SK-N-SH (cell line): ENCODE data around the gene SPINK4. TPM values are rescaled to one million over a fixed set of nuclear protein-coding genes. Genes with fewer than 3 reads are reported as not detected.

Experiments
- CTCF ChIA-PET: fragments of 300-600, 350-600 bp; formaldehyde crosslinking; extraction: SDS; loops from one replicate; lab custom pipeline; 2021; lab: Yijun Ruan, JAX
- POLR2A ChIA-PET: fragments of 350-600 bp; sonication (Branson Sonifier 250); formaldehyde crosslinking; extraction: SDS; loops from one replicate; lab custom pipeline; 2020; ENCODE audit warnings: antibody characterized with exemption, inconsistent platforms; lab: Yijun Ruan, JAX
- DNase-seq: peaks from one replicate; pipeline ENCODE4 v3.0.0; 2012
- H2AFZ ChIP-seq: fragments of 200-600 bp; sonication (generic); 2 replicates; pipeline ENCODE4 v1.8.1; 2016; ENCODE audit warnings: antibody characterized with exemption, mild to moderate bottlenecking, low read depth
- H3F3A ChIP-seq: fragments of 200-600 bp; sonication (generic); replicated peaks from 2 replicates; pipeline ENCODE3; 2016; ENCODE audit warnings: antibody characterized with exemption, mild to moderate bottlenecking; ENCODE audit not compliant: insufficient read depth
- H3K27ac ChIP-seq, 2 experiments: fragments of 200-500 bp in 1 of 2; fragments of 200-600 bp in 1 of 2; sonication (Bioruptor generic) in 1 of 2; sonication (generic), shearing (Covaris generic) in 1 of 2; 2 replicates each; pipeline versions ENCODE4 v1.5.1 to v1.6.1; 2014 to 2016; ENCODE audit warnings: low read depth in 2 of 2, inconsistent platforms in 1 of 2, low read length in 1 of 2, mild to moderate bottlenecking in 1 of 2, mixed read lengths in 1 of 2
- H3K27me3 ChIP-seq: fragments of 200-600 bp; sonication (generic), shearing (Covaris generic); 2 replicates; pipeline ENCODE4 v1.6.1; 2016; ENCODE audit warnings: mixed run types; ENCODE audit not compliant: insufficient read depth
- H3K36me3 ChIP-seq, 2 experiments: fragments of 200-500 bp in 1 of 2; fragments of 200-600 bp in 1 of 2; sonication (Bioruptor generic) in 1 of 2; sonication (generic) in 1 of 2; replicated peaks in 1 of 2; 2 replicates each; pipeline versions ENCODE3 to v1.5.1; 2014 to 2016; ENCODE audit warnings: low read length in 1 of 2, mild to moderate bottlenecking in 1 of 2; ENCODE audit not compliant: insufficient read depth in 2 of 2, control insufficient read depth in 1 of 2
- H3K4me1 ChIP-seq, 2 experiments: fragments of 200-500 bp in 1 of 2; fragments of 200-600 bp in 1 of 2; sonication (Bioruptor generic) in 1 of 2; sonication (generic), shearing (Covaris generic) in 1 of 2; 2 replicates each; pipeline versions ENCODE4 v1.5.1 to v1.6.1; 2014 to 2016; ENCODE audit warnings: low read depth in 1 of 2, low read length in 1 of 2, mixed run types in 1 of 2; ENCODE audit not compliant: insufficient read depth in 2 of 2, control insufficient read depth in 1 of 2
- H3K4me2 ChIP-seq: fragments of 200-600 bp; sonication (generic), shearing (Covaris generic); 2 replicates; pipeline ENCODE4 v1.6.1; 2017; ENCODE audit warnings: mixed run types
- H3K4me3 ChIP-seq, 2 experiments: fragments of 200-500 bp in 1 of 2; fragments of 200-600 bp in 1 of 2; sonication (Bioruptor generic) in 1 of 2; sonication (generic), shearing (Covaris generic) in 1 of 2; 2 replicates each; pipeline versions ENCODE4 v1.5.1 to v1.8.1; 2014 to 2016; ENCODE audit warnings: low read depth in 2 of 2, inconsistent platforms in 1 of 2, low read length in 1 of 2, mild to moderate bottlenecking in 1 of 2, mixed read lengths in 1 of 2, moderate library complexity in 1 of 2
- H3K79me2 ChIP-seq: fragments of 200-600 bp; sonication (generic); 2 replicates; pipeline ENCODE4 v1.8.1; 2017; ENCODE audit warnings: mild to moderate bottlenecking; ENCODE audit not compliant: insufficient read depth
- H3K9ac ChIP-seq: fragments of 200-600 bp; sonication (generic); 2 replicates; pipeline ENCODE4 v1.6.1; 2017; ENCODE audit warnings: mixed run types
- H3K9me2 ChIP-seq: fragments of 200-600 bp; sonication (generic); 2 replicates; pipeline ENCODE4 v1.6.1; 2017; ENCODE audit warnings: mixed run types
- H3K9me3 ChIP-seq: fragments of 200-600 bp; sonication (generic); 2 replicates; pipeline ENCODE4 v1.6.1; 2017; ENCODE audit warnings: mixed run types, mild to moderate bottlenecking, moderate library complexity
- H4K20me1 ChIP-seq: fragments of 200-600 bp; sonication (generic); 2 replicates; pipeline ENCODE4 v1.6.1; 2017; ENCODE audit warnings: mild to moderate bottlenecking, mixed run types; ENCODE audit not compliant: insufficient read depth
- CHD2 ChIP-seq: fragments of 150-350 bp; IDR thresholded peaks from 2 replicates; pipeline ENCODE4 v1.6.1; 2018; ENCODE audit warnings: low read length; ENCODE audit not compliant: partially characterized antibody
- CTCF ChIP-seq: fragments of 200-600 bp; sonication (generic); IDR thresholded peaks from 2 replicates; pipeline ENCODE4 v1.6.1; 2017; ENCODE audit warnings: antibody characterized with exemption, mild to moderate bottlenecking, moderate library complexity
- EP300 ChIP-seq, 2 experiments: IDR thresholded peaks; 2 replicates each; pipeline versions ENCODE4 v1.4.0 to v1.6.1; 2012; ENCODE audit warnings: borderline replicate concordance in 1 of 2, low read depth in 1 of 2, low read length in 1 of 2
- EZH2phosphoT487 ChIP-seq: fragments of 200-600 bp; sonication (generic); IDR thresholded peaks from 2 replicates; pipeline ENCODE4 v1.6.1; 2017; ENCODE audit warnings: low read depth, mixed run types, mild to moderate bottlenecking, antibody characterized with exemption, moderate library complexity, borderline replicate concordance
- FOSL2 ChIP-seq: IDR thresholded peaks from 2 replicates; pipeline ENCODE4 v1.4.0; 2012; ENCODE audit warnings: low read depth, mild to moderate bottlenecking, moderate library complexity, borderline replicate concordance
- FOXM1 ChIP-seq: IDR thresholded peaks from 2 replicates; pipeline ENCODE4 v1.4.0; 2012; ENCODE audit warnings: low read depth, mild to moderate bottlenecking
- GABPA ChIP-seq: IDR thresholded peaks from 2 replicates; pipeline ENCODE4 v1.4.0; 2012; ENCODE audit warnings: low read depth, mild to moderate bottlenecking
- GATA2 ChIP-seq: sonication (generic); formaldehyde crosslinking; IDR thresholded peaks from 2 replicates; pipeline ENCODE4 v1.5.0; 2020; ENCODE audit warnings: mild to moderate bottlenecking, missing genetic modification reagents
- IRF3 ChIP-seq: fragments of 150-350 bp; IDR thresholded peaks from 2 replicates; pipeline ENCODE4 v1.6.1; 2016; ENCODE audit warnings: mild to moderate bottlenecking, low read depth, low read length
- JUND ChIP-seq: IDR thresholded peaks from 2 replicates; pipeline ENCODE4 v1.4.0; 2012
- MAX ChIP-seq: IDR thresholded peaks from 2 replicates; pipeline ENCODE4 v1.4.0; 2012; ENCODE audit warnings: low read depth
- MEF2A ChIP-seq: IDR thresholded peaks from 2 replicates; pipeline ENCODE4 v1.4.0; 2012; ENCODE audit warnings: low read depth, borderline replicate concordance
- MXI1 ChIP-seq: IDR thresholded peaks from 2 replicates; pipeline ENCODE4 v1.6.1; 2012; ENCODE audit warnings: mild to moderate bottlenecking, low read depth, low read length, improper control_type of control experiment
- NFIC ChIP-seq: IDR thresholded peaks from 2 replicates; pipeline ENCODE4 v1.4.0; 2012; ENCODE audit warnings: borderline replicate concordance
- PBX3 ChIP-seq: IDR thresholded peaks from 2 replicates; pipeline ENCODE4; 2012
- RAD21 ChIP-seq: IDR thresholded peaks from 2 replicates; pipeline ENCODE4 v1.6.1; 2012; ENCODE audit warnings: mild to moderate bottlenecking, low read length
- RFX5 ChIP-seq: IDR thresholded peaks from 2 replicates; pipeline ENCODE4 v1.6.1; 2012; ENCODE audit warnings: mild to moderate bottlenecking, improper control_type of control experiment, low read length
- TCF12 ChIP-seq: IDR thresholded peaks from 2 replicates; pipeline ENCODE4 v1.4.0; 2012
- TEAD4 ChIP-seq: IDR thresholded peaks from 2 replicates; pipeline ENCODE4 v1.4.0; 2012; ENCODE audit warnings: mild to moderate bottlenecking, borderline replicate concordance; ENCODE audit not compliant: insufficient read depth
- YY1 ChIP-seq: IDR thresholded peaks from 2 replicates; pipeline ENCODE4 v1.4.0; 2012; ENCODE audit warnings: low read depth, mild to moderate bottlenecking
- ZBTB33 ChIP-seq: IDR thresholded peaks from 2 replicates; pipeline ENCODE4 v1.4.0; 2012; ENCODE audit warnings: low read depth, borderline replicate concordance
- WGBS: methylation state at CpG from one replicate; pipeline ENCODE4 v1.1.6; 2017; ENCODE audit warnings: low lambda C conversion rate; 5-methylcytosine and 5-hydroxymethylcytosine counted together
- polyA plus RNA-seq, 3 experiments: library from polyadenylated mRNA; depleted of rRNA; stranded (reverse); fragments of >200 nt; gene quantifications; 2 replicates each; pipeline ENCODE4 v1.2.3, GENCODE V29; 2012

The SPINK4 gene
- polyA plus RNA-seq, 1 of the 3 experiments (the other 2 are of a cell fraction): not detected

- POLR2A ChIA-PET: interaction anchor here (0.6 kb wide), 1 partner anchor 14 kb away, joined by 3 read pairs; no protein-coding TSS in a partner anchor
Measured at GRCh38 chr9:33249087-33249658, 9.2 kb downstream of the SPINK4 start.

GRCh38 chr9:33249983-33250382, 10.0 kb downstream of the SPINK4 start:
- WGBS: 96% methylated on average over 2 of the region's 2 CpGs
- Histone ChIP-seq H3K4me1 (no peaks in the 10 kb centered on the region; a peak in 1 of 4 replicates), H3K27ac (no peak overlapping the region), H3K9me2 (no peaks in the 10 kb centered on the region), H3K27me3 (no peaks in the 10 kb centered on the region), H3K9ac (no peak overlapping the region), H3K79me2 (no peaks in the 10 kb centered on the region), H3K4me3 (no peak overlapping the region), H4K20me1 (no peaks in the 10 kb centered on the region), H3K36me3 (peaks cover 9 to 20% of the 10 kb centered on the region in 2 experiments), H3K4me2 (no peak overlapping the region), H3F3A (peaks cover 5% of the 10 kb centered on the region), H2AFZ (no peak overlapping the region), H3K9me3 (no peaks in the 10 kb centered on the region)
- ChIA-PET CTCF (interaction anchor here (1.4 kb wide), 1 partner anchor 13 kb away, joined by 3 read pairs; no protein-coding TSS in a partner anchor), POLR2A (no interaction called here)
- no peak for DNase-seq
- TF ChIP-seq TCF12 (no peak), RFX5 (no peak), CTCF (no peak), PBX3 (no peak), EP300 (IDR thresholded peaks at IDR 0.05; ENCODE audit: borderline replicate concordance in 1 of 2, low read depth in 1 of 2, low read length in 1 of 2) (no peak), MAX (no peak), FOXM1 (no peak), TEAD4 (no peak), MEF2A (no peak), FOSL2 (no peak), GABPA (no peak), GATA2 (CRISPR knock-in tag) (no peak)

More at GRCh38 chr9:33249087-33249658, 9.2 kb downstream of the SPINK4 start:
- CTCF ChIA-PET: interaction anchor here (0.9 to 1.7 kb wide), 3 partner anchors 9 to 15 kb away, joined by 3 to 5 read pairs (median 3); partner anchors contain the start of genes BAG1 and SPINK4
- Histone ChIP-seq H3K4me2 (no peak overlapping the region), H3K9me3 (no peaks in the 10 kb centered on the region), H3K4me3 (no peak overlapping the region), H3K79me2 (no peaks in the 10 kb centered on the region), H4K20me1 (no peaks in the 10 kb centered on the region), H2AFZ (no peak overlapping the region), H3K4me1 (no peaks in the 10 kb centered on the region; a peak in 1 of 4 replicates), H3K36me3 (peaks cover 5 to 13% of the 10 kb centered on the region in 2 experiments), H3K9ac (no peak overlapping the region), H3K27me3 (no peaks in the 10 kb centered on the region), H3F3A (peaks cover 5% of the 10 kb centered on the region), H3K27ac (no peak overlapping the region; a peak in 1 of 4 replicates), H3K9me2 (no peaks in the 10 kb centered on the region)
- TF ChIP-seq IRF3 (no peak), EZH2phosphoT487 (no peak), FOXM1 (no peak), NFIC (no peak), RFX5 (no peak), GABPA (no peak), JUND (no peak), YY1 (no peak), RAD21 (no peak), ZBTB33 (no peak), CHD2 (no peak), MXI1 (no peak)
- WGBS: 83% methylated on average over 5 of the region's 6 CpGs
- DNase-seq: no peak
